Activated CD4-positive, CD25-positive, alpha-beta regulatory T cell treated with anti-CD3 and anti-CD28 coated beads, Interleukin-2, amount 50 U/mL, for 16 hours (primary cell): ENCODE measurements around the gene MCM3.

Source experiments
- DNase-seq: peaks from one replicate; pipeline ENCODE4 v3.0.0-alpha.2; 2020; ENCODE audit warnings: low read depth, low spot score

MCM3 gene

DNA sequence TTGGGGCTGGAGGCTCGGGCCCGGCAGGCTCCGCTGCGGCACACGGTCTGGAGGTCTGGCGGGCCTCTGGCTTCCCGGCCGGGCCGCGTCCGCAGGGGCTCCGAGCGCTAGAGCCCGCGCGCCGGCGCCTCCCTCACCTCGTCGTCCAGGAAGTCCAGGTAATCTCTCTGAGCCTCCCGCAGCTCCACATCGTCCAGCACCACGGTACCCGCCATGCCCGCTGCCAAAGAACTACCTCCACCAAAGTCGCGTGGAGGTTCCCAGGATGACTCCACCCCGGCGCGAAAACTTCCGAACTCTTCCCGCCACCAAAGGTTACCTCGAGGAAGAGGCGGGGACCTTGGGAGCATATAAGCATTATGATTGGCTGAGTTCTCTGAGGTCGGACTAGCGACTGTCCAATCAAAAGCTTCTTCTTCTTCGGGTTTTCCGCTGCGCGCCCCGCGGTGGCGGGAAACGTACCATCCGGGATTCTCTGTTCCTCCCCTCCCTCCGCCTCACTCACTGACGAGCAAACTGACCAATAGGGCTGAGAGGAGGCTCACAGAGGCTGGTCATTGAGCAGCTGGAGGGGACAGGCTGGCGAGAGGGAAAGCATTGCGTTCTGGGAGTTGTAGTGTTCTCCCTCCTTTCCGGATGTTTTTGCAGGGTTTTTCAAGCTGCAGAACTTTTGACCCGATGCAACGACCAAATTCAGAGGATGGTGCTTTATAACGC, at the start of gene MCM3:
Gene MCM3, minus strand, starts transcription at position 283 of the 717 bp plus-strand sequence. Its CDS starts 68 bp downstream, at position 215.
- peak; percentile 88 for DNase-seq

DNA sequence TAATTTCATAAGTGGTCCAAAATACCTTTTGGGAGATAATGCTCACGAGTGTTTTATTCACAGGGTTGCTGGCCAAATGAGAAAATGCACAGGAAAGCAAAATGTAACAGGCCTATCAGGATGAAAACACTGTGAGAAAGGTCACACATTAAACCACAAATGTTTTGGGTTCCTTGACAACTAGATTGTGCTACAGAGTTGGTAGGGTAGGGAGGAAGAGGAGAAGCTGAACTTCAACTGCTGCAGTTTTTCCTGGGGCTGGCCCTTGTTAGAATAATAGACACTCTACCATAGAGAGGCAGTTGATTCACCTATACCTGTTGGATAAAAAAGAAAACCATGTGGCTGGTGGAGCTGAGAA, 49.3 kb upstream of the MCM3 start:
- no peak for DNase-seq

DNA sequence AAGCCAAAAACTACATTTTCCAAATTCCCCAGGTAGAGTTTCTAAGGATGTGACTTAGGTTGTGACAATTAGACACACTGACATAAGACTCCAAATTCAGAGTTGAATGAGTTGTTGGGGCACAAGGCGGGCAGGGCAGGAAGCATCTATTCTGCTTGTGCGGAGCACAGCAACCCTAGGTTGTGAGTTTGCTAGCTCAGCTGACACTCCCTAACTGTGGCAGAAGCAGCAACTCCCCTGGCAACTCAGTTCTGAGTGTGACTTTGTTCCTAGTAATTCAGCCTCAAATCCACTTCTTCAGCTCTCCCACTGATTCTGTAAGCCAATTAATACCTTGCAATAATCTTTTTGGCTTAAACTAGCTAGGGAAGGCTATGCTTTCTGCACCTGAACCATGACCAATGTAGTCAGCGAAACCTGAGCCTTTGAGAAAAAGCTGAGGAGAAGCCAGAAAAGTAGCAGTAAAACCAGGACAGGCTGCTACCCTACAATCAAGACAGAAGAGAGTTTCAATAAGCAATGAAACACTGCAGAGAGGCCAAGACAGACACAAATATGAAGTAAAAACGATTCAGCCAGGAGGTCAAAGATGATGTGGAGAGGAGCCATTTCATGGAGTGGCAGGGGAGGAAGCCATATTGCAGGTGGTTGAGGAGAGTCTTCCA, 47.4 kb upstream of the MCM3 start:
- DNase-seq = no peak

DNA sequence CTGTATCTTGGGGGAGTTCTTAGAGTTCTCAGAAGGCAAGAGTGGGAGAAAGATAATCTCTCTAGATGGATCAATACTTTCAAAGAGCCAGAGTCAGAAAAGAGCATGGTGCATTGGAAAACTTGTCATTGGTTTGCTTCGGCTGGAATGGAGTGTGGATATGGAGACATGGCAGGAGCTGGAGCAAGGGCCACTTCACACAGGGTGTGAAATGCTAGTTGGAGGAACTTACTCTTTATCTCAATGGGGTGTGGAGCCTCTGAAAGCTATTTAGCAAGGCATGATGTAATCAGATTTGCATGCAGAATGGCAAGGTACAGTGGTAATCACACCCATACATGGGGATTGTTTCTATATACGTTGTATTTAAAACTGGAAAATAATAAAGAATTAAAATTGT, 45.9 kb upstream of the MCM3 start:
- no peak for DNase-seq

DNA sequence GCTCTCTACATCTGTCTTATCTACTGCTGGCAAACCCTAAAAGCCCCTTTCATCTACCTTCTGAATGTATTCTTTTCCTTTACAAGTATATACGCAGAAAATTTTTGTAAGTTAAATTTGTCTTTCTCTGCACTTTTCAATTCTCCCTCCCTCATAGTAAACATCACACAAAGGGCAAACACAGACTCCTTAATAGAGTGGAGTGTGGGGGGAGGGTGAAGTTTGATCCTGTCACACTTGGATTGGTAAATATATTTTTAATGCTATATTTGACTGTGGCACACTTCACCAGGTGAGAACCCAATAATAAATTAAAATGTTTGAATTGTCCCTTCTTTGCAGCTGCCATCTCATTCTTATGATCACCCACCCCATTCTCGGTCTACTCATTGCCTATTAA, 44.2 kb upstream of the MCM3 start:
- DNase-seq = no peak

DNA sequence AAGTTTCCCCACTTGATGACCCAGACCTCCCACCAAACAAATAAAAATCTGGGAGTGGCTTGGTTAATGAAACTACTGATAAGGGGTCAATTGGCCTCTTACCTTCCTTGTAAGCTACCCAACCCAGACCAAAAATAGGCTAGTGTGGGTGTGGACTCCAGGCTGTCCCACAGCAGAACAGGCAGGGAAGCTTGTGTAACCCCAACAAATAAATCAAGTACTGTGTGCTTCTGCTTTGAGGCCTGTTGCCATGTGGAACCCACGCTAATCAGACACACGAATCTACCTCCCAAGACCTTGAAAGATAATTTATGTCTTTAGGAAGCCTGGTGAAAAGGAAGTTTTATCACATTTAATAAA, 43.7 kb upstream of the MCM3 start:
- no peak for DNase-seq

DNA sequence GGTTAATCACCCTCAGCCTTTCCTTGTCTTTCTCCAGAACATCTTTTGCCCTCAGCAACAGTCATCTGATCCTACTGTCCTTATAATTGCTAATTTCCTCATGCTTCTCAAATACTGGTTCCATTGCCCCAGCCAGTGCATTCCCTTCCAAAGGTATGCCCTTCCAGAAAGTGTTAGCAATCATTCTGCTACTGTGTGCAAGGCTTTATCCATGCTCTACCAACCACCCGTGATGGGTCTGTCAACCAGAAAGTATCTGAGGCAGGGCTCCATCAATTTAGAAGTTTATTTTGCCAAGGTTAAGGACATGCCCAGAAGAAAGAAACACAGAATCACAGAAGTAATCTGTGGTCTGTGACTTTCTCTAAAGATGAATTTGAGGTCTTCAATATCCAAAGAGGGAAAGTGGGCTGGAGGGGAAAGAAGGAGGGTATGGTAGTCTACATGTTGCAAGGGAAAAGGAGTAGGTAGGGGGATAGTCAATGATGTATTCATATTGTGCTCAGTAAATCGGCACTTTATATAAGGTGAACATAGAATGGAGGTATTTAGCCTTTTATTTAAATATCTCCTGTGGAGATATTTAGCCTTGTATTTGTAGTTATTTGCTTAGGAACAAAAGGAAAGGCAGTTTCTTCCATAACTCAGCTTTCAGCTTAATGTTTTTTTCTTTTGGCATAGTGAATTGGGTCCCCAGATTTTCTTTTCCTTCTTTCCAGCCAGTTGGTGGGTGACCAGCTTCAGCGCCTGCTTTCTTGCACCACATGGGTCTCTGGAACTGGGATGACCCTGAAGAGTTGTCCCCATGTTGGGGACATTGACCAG, 42.2 kb upstream of the MCM3 start:
- no peak for DNase-seq

DNA sequence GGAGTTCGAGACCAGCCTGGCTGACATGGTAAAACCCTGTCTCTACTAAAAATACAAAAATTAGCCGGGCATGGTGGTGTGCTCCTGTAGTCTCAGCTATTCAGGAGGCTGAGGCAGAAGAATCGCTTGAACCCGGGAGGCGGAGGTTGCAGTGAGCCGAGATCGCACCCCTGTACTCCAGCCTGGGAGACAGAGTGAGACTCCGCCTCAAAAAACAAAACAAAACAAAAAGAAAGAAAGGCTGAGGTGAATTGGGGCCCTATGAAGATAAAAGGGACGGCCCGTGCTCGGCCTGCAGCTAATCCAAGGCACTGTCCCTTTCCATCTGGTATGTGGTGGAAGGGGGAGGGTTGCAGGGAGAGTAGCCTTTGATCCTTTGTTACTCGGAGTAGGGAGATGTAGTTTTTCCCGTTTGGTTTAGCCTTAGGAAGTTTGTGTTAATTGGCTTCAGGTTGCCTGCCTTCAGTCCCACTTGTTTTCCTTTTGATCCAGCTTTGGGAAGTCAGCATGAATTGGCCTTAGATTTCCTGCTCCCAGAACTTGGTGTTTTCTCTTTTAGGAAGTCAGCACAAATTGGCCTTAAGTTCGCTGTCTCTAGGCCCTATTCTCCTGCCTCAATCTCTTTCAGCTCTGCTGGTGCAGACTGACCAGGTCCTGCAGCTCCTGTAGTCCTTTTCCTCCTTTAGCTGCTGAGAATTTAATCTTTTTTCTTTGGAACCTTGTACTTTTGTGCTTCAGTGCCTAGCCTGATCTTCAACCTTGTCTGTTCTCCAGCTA, 41.3 kb upstream of the MCM3 start:
- no peak for DNase-seq

DNA sequence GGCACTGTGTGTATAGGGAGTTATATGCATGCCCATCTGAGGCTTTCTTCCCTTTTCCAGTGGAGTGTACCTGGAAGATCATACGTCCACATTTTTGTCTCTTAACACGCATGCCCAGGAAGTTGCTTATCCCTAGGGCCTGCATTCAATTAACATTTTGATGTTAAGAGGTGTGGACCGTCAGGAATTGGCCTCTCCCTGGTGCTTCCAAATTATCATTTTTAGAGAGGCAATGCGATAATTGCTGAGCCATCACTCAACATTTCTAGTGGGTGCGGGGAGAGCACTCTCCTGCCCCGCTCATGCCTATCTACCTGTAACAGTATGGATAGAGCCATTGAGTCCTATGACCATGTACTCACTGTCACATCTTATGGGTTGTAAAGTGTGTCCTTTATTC, 39.6 kb upstream of the MCM3 start:
- DNase-seq = no peak

DNA sequence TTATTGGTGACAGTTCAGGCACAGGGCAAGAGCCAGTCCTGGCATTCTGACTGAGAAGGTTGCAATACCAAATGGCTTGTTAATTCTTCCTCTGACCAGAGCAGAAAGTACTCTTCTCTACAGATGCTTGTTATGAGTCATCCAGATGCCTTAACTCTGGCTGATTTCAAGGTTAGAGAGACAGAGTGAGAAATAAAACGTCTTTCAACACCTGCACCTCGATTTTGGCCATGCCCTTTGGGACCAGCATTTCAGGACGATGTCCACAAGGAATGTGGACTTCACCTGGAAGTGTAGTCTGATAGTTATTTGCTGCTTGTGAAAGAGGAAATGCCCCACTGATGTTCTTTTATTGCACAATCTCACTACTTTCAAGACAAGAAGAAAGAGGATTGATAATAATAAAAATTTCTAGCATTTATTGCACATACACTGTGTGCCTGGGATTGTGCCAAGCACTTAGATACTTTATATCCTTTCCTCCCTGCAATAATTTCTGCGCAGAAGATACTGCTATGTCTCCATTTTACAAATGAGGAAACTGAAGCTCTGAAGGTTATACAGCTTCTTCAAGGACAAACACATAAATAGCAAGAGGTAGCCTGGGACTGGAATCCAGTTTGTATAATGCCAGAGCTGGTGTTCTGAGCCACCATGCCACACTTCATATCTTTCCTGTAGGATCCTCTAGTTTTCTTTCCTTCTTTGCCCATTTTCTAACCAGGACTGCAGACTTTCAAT, 33.5 kb upstream of the MCM3 start:
- no peak for DNase-seq

DNA sequence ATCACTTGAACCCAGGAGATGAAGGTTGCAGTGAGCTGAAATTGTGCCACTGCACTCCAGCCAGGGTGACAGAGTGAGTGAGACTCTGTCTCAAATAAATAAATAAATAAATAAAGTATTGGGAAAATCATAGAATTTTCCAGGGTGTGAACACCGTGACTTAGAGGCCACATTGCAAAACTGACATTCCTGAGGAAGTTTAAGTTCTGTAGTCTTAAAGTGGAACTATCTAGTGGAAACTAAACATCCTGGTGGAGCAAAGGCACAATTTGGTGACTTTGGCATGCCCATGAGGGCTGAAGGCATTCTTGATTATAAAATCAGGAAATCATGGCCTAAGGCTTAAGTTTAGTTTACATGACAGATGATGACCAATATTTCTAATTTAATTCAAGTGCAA, 32.7 kb upstream of the MCM3 start:
- DNase-seq = no peak

DNA sequence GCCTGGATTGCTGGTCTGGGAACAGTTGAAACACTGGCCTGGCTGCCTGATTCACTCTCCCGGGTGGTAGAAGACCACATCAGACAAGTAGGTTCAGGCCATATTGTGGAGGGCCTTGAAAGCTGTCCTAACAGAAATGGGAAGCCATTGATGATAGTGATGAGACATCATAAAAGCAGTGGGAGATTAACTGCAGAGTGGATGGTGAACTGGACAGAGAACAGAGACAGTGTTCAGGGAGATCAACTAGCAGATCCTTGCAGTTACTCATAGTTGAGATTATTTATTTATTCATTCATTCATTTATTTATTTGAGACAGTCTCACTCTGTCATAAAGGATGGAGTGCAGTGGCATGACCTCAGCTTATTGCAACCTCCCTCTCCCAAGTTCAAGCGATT, 30.2 kb upstream of the MCM3 start:
- DNase-seq = no peak

DNA sequence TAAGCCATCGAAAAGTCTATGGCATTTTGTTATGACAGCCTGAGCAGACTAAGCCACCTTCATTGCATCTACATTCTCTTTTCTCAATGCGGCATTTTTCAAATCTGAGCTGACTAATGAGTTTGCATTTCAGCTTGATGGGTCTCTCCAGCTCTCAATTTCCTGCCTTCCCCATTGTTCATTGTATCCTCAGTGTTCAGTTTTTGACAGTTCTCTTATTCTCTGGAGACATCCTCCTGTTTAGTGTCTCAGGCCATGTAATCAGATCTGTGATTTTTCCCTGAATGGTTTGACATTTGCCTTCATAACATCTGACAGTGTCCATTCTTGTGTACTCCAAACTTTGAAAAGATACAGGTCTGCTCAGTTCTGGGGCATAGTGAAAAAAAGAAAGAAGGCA, 27.9 kb upstream of the MCM3 start:
- DNase-seq = no peak

DNA sequence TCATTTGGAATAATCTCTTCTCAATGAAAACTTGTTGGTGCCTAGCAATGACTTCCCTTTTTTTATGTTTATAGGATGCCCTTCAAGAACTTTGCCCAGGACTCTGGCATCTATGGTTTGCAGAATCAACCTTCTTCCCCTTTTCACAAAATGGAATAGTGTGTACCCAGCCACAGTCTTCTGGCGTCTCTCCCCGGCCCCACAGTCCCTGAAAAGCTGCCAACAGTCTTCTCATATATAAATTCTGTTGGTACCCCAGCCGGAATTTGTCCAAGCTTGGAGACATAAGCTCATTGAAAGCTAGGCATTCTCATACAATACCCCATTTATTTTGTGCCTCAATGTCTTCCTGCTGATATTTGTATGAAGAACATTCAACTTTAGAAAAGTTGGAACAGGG, 26.4 kb upstream of the MCM3 start:
- DNase-seq = no peak

DNA sequence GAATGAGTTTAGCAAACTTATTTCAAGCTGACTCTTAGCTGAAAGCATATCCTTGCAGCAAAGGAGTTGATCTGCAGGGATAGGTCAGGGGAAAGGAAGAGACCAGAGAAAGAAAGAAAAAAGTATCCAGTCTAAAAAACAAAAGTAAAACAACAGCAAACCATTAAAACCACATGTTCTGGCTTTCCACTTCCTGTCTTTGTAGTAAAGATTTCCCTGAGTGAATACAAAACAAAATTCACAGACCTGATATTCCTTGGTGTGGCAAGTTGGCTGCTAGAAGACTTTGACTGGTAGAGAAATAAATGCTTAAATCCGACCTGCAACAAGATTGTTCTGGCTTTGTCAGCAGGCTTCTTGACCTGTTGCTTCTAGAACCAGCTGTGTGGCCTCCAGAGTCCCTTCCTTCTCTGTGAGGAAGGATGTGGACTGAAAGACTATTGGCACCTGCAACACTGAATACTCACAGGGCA, 23.4 kb upstream of the MCM3 start:
- no peak for DNase-seq

DNA sequence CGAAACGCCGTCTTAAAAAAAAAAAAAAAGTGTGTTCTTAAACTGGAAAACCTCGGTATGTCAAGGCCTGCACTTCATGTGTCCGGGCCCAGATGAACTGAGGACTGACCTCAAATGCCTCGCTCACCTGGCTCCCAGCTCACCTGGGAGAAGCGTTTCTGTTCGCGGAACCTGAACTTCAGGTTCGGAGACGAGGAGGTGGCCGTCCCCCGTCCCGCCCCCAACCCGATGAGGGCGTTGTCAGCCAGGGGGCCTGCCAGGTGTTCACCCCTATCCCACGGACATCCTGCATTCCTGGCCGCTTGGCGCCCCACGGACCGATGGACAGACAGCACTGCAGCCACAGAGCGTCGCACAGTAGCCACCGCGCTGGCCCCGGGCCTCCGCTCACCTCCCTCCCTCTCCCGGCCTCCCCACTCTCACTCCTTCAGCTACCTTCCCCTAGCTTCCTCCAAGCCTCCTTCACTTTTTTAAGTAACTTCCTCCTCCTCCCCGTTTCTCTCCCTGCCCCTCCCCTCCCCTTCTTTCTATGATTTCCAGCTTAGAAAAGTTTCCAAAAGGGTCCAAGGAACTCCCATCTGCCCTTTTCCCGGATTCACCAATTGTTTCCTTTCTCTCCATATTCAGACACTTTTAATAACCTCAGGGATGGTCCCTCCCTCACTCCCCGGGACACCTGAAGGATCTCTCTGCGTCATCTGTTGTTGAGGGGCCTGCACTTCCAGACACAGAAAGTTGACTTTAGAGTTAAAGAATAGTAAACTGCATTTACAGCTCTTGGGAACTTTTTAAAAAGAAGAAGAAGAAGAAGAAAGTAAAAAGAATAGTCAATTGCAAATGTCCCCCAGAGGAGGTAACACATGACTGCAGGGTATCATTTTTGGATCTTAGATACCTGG, 22.7 kb upstream of the MCM3 start:
- no peak for DNase-seq

DNA sequence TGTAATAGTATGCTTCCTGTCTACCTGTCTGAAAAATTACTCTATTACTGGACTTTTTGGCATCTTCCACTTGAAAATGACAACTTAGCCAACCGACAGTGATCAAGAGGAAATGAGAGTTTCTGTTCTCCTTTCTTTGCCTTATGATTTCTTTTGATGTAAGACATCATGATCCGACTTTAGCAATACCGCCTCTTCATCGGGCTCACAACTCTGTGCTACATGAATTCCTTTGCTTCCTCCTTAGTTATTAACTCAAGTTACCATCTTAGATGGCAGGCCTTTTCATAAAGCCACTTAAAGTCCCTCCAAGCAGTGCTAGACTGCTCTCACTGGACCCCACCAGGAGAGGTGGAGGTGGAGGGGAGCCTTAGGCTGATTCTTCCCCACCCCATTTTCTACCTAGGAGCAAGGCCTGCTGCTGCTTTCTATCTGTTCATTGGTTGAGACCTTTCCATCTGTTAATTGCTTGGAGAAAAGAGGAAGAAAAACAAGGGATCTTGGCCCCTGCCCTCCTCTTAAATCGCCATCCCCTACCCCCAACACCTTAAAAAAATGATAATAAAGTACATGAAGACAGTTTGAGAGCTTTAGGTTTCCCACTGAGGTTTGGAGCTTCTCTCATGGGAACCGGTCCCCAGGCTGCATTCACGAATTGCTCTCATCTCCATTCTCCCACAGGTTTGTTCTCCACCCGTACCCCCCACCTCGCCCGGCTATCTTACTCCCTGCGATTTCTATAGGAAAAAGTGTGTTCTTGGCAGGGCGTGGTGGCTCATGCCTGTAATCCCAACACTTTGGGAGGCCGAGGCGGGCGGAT, 21.6 kb upstream of the MCM3 start:
- no peak for DNase-seq

DNA sequence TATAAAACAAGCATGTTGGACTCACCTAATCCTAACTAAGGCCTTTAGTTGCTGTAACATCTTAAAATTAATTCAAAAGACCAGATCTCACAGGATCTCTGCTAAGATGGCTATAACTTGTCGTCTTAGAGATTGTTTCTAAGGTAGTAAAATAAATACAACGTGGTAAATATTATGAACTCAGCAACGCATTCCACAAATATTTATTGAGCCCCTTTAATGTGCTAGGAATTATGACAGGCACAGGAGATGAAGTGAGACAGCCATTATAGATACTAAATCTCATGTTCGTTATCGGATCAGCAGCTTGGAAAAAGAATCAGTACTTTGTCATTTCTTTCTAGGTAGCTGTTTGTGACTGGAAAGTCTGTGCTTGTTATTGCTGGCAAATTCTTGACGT, 20.9 kb upstream of the MCM3 start:
- DNase-seq = no peak

DNA sequence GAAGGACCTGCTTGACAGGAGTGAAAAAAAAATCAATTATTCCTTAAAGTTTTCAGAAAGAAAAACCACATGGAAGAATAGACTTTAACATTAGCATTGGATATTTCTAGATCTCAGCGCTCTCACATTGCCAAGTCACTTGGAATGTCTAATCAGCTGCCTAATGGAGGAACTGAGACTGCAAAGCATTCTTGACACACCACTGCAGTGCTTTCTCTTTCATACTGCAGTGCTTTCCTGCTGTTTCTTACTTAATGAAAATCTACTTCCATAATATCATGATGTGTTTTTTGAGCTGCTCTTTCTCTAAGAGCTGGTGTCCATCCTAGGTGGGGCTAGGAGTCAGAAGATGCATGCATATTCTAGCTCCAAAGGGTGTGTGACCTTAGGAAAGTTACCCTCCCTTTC, 20.4 kb upstream of the MCM3 start:
- no peak for DNase-seq
